Keratinocyte (primary cell): Measurements from ENCODE around the gene FTH1.
A peak's percentile ranks its signal among the peaks of the same experiment; 100 is the strongest.

Source experiments
- EZH2 ChIP-seq: IDR thresholded peaks from one replicate; pipeline ENCODE4 v1.6.1; 2012; ENCODE audit warnings: inconsistent platforms, mild to moderate bottlenecking, low read length, moderate library complexity
- TF ChIP-seq, protein P1 (sequence below), 3 experiments: IDR thresholded peaks in 1 of 3; conservative IDR thresholded peaks in 1 of 3; optimal IDR thresholded peaks in 1 of 3; 2 replicates in 2 of 3; 3 replicates in 1 of 3; pipeline versions ENCODE3 to v1.5.1; 2011; ENCODE audit warnings: low read length in 3 of 3, mild to moderate bottlenecking in 3 of 3, moderate library complexity in 2 of 3, control low read depth in 1 of 3, inconsistent platforms in 1 of 3; ENCODE audit not compliant: insufficient read depth in 2 of 3; ENCODE audit errors: extremely low read depth in 1 of 3

DNA sequence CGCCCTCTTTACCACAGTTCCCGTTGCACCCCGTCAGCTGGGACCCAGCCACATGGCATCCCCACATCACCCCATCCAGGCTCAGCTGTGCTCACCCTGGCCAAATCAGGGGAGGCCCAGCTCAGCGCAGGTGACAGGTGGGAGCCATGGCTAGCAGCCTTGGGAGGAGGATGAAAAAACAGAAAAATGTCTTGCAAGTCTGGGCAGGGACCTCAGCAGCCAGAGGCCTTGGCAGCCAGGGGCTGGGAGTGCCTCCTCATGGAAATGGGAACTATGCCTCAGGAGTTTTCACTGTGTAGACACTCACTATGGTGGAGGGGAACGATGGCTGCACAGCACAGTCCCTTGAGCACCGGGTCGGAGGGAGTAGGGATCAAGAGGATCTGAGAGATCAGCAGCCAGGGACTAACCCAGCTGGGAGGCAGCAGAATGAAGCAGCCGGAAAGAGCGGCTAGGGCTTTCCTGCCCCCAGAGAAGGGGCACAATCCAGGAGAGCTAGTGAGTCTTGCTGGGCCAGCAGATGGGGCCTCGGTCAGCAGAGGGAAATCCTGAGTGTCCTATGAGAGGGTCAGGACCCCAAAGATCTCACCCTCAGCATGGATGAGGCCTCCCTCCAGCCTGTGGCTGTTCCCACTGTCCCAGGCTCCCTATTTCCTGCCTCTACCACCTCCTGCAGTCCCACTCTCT, 6.2 kb upstream of the FTH1 start:
- TF ChIP-seq, protein P1, sequence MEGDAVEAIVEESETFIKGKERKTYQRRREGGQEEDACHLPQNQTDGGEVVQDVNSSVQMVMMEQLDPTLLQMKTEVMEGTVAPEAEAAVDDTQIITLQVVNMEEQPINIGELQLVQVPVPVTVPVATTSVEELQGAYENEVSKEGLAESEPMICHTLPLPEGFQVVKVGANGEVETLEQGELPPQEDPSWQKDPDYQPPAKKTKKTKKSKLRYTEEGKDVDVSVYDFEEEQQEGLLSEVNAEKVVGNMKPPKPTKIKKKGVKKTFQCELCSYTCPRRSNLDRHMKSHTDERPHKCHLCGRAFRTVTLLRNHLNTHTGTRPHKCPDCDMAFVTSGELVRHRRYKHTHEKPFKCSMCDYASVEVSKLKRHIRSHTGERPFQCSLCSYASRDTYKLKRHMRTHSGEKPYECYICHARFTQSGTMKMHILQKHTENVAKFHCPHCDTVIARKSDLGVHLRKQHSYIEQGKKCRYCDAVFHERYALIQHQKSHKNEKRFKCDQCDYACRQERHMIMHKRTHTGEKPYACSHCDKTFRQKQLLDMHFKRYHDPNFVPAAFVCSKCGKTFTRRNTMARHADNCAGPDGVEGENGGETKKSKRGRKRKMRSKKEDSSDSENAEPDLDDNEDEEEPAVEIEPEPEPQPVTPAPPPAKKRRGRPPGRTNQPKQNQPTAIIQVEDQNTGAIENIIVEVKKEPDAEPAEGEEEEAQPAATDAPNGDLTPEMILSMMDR (optimal IDR thresholded peaks at IDR 0.05 in 1 of 3, IDR thresholded peaks at IDR 0.05 in 1 of 3, conservative IDR thresholded peaks at IDR 0.05 in 1 of 3; ENCODE audit: extremely low read depth in 1 of 3, insufficient read depth in 2 of 3, low read length in 3 of 3) = peak in 1 of 3 experiments; percentile 16
- no peak for TF ChIP-seq EZH2
